NCI-H2227 (cell line): ENCODE results near the gene ATP2B3.
A peak's percentile ranks its signal among the peaks of the same experiment; 100 is the strongest.

Source experiments
- DNase-seq: peaks from one replicate; lab custom pipeline; 2025; ENCODE audit not compliant: unreplicated experiment; lab: John Stamatoyannopoulos, UW

The ATP2B3 gene

DNA sequence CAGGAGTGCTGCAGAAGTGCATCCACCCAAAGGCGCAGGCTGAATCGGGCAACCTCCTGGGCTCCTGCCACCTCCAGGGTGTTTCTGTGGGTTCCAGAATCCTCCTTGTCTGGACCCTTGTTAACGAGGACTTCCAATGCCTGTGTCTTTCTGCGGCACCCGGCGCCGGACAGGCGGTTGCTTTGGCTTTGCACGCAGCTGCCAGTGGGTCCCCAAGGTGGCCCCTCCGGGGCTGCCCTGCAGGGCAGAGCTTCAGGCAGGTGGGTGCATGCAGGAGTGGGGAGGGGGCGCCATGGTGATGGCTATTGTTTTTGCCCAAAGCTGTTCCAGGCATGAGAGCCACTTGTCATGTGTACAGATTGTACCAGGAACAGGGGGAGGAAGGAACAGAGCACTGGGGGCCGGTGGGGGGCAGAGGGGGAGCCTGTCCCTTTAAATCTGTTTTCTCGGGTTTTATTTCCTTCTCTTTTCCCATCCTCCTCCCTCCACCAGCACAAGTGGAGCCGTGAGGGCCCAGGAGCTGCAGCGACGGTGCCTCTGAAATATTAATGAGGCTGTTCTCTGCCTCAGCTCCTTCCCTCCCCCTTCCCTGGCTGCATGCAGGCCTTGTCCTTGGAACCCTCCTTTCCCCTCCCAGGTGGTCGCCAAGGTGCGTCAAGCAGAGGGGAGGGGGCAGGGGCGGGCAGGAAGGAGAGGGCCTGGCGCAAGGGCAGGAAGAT, 13.1 kb downstream of the ATP2B3 start:
- peak; percentile 32 for DNase-seq

DNA sequence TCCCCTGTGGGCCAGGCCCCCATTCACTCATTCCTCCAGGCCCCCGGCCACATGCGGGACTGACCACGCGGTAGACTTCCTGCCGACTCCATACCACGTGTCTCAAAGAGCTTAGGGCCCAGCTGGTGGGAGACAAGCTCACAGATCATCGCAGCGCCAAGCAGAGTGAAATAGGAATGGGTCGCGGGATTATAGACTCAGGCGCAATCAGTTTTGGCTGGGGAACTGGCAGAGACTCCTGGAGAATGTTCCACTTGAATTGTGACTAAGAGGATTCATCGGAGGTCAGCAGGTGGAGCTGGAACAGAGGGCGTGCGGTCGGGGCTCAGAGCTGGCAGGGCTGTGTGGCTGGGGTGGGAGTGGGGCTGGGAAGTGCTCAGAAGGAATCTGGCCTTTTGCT, 15.6 kb downstream of the ATP2B3 start:
- no peak for DNase-seq

DNA sequence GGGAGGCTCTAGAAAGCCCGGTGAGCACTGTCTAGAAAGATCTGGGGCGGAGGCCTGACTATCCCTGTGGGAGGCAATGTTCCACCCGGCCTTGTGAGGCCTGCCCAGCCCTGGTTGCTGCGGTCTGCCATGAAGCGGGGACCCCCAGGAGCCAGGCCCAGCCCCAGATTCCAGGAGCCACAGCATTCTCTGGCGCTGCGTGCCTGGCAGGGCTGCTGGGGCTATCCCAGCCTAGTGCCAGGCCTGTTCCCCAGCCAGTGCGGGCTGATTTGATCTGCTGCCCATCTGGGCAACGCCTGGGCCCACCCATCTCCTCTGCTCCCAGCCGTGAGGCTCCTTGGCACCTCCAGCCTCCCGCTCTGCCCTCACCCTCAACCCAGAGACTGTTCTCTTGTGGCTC, 19.6 kb downstream of the ATP2B3 start:
- DNase-seq = no peak

DNA sequence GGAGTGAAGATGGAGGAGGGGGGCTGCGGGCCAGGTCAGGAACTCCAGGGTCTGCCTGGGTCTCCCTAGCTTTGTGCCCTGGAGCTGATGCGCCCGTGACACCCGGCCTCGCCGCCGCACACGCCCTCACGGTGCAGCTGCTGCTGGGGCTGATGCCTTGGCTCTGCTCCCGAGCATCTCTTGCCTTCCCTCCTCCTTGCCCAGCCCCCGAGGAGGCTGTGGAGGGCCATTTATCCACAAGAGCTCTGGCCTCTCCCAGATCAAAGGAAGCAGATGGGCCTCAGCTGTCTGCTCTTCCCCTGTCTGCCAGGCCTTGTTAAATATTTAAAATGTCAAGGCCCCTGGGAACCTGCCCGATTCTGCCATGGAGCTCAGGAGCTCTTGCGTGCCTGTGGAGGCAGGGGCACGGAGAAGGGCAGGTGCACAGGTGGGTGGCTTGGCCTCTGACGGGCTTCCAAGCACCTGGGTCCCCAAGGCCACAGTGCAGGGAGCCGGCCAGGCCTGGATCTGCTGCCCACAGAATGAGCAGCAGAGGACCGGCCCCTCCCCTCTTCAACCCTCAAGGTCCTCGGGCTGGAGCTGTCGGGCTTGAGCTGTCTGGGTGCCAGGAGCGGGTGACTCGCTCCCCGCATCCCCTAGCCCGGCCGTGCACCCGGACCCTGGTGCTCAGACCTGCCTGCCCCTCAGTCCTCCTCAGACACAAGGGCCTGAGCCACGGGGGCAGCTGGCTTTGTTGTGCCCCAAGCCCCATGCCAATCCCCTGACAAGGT, 20.3 kb downstream of the ATP2B3 start:
- peak; percentile 72 for DNase-seq

DNA sequence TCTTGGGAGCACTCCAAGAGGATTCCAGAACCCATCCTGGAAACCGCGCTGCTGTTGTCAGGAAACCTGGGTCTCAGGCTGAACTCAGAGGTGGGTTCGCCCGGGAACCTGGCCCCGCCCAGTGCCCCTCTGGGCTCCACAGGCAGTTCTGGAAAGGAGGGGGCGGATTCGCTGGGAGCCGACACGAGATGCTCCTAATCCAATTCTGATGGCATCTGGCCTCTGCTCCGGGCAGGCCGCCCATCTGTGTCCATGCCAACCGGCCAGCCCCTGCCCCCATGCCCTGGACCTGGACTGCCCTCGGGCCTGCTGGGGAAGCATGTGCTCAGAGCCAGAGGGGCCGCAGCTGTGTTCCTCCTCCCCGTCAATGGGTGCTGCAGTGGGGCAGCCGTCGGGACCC, 21.0 kb downstream of the ATP2B3 start:
- DNase-seq = no peak

DNA sequence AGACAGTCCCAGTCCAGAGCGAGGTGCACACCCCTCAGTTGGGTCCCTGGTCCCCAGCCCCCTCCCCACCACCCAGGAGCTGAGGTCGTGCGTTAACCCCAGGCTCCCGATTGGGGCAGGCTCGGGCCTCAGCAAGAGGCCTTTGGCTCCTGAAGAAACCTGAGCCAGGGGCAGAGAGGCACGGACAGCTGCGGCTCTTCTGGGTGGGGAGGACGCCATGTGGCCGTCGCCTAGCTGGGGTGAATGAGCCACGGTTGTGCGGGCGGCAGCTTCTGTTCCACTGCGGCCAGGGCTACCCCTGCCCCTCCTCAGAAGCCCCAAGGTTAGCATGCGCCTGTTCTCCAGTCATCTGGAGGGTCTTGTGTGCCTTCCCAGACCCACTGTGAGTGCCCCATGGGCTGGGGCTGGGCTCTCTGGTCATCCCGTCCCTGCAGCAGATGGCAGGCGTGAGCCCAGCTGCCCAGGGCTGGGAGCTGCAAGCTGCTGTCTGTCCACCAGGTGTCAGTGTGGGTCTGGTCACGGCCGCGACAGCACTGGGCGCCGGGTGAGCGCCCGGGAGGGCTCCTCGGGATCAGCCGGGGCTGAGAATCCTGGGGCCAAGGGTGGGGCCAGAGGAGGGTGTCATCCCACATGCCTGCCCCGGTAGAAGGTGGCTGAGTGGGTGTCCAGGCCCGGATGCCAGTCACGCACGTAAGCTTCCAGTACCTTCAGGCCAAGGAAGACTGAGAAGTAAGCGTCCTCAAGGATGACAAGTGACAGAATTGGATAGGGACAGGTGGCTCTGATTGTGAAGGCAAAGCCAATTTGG, 21.9 kb downstream of the ATP2B3 start:
- peak; percentile 77 for DNase-seq

DNA sequence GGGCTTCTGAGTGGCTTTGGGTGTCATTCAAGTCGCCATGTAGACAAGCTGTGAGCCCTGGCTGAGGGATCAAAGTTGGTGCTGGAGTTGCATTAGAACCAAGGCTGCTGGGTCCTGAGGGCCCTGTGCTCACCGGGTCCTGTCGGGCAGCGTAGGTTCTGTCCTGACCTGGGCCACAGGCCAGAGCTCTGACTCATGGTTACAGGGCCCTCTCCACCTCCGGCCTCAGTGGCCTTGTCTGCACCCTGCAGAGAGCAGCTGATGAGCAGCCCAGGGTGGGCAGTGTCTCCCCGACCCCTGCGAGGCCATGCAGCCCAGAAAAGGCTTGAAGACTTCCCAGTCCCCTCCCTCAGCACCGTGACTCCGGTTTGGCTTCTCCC, 22.5 kb downstream of the ATP2B3 start:
- no peak for DNase-seq

DNA sequence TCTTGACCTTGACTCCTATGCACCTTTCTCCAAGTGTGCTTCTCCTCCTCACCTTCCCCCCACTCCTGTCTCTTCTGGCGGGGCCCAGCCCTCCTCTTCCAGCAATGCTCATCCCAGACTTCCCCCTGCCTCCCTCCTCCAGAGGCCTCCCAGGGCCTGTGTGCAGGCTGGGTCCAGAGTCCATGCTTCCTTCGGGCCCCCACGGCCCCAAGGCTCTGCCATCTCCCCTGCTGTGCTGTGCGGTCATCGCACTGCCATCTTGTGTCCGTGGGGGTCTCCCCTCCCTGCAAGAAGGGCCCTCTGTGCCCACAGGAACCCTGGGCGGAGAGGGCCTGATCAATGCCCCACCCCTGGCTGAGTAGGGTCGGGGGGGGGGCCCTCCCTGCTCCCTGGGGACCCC, 27.3 kb downstream of the ATP2B3 start:
- no peak for DNase-seq

DNA sequence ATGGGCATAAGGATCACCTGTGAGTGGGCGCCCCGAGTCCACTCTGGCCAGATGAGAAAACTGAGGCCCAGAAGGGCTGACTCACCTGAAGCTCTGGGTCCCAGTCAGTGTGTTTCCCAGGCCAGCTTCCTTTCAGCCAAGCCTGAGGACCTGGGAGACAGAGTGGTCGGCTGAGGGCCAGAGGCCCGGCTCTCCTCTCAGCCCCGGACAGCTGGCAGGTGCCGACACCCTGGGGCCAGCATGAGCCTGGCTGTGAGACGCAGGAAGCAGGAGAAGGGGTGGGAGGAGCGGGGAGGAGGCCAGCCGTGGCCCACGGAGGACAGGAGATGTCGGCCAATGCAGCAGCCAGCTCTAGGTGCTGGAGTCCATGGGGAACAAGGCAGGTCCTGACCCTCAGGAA, 28.9 kb downstream of the ATP2B3 start:
- DNase-seq = no peak

DNA sequence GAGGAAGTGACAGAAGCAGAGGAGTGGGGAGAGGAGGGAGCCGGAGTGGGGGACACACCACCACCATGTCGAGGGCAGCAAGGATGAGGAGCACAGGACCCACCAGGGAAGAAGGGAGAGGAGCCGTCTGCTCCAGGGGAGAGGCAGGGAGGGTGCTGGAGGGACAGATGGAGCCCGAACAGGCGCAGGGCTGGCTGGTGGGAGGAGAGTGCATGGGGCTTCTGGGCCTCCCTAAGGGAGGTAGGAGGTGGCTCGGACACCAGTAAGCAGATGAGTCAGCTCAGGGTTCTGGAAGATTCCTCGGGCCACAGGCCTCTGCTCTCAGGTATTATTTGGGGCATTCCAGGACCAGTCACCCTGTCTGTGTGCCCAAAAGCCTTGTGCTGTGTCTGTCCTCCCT, 29.8 kb downstream of the ATP2B3 start:
- DNase-seq = no peak

DNA sequence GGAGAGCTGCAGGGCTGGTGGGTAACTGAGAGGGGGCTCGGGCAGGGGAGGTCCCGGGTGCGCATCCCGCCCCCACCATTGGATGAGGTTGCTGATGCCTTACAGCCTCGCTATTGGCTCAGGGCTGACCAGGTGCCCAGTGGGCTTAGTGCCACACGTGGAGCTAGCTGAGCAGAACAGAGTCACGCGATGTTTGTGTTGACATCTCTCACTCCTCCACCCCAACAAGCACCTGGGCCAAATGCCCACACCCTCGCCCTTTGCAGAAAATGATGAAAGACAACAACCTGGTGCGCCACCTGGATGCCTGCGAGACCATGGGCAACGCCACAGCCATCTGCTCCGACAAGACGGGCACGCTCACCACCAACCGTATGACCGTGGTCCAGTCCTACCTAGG, 31.8 kb downstream of the ATP2B3 start:
- DNase-seq = no peak

DNA sequence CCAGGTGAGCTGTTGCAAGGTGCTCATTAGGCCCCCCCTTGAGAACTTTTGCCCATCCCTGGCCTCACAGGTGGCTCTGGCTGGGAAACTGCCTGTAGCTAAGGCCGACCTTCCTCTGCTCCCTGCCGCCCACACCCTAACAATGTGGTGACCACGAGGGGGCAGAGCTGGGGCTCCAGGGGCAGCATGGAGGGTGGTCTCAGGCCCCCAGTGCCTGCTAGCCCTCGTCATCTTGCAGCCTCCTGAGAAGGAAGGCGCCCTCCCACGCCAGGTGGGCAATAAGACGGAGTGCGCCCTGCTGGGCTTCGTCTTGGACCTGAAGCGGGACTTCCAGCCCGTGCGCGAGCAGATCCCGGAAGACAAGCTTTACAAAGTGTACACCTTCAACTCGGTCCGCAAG, 32.4 kb downstream of the ATP2B3 start:
- no peak for DNase-seq

DNA sequence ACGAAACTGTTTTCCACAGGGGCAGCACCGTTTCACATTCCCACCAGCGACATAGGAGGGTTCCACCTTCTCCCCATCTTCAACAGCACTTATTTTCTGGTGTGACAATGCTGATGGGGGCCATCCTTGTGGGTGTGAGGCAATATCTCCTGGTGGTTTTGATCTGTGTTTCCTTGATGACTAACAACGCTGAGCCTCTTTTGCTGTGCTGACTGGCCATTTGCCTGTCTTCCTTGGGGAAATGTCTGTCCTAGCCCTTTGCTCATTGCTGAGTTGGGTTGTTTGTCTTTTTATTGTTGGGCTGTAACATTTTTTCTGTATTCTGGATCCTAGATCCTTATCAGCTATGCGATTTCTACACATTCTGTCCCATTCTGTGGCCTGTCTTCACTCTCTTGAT, 33.7 kb downstream of the ATP2B3 start:
- no peak for DNase-seq

DNA sequence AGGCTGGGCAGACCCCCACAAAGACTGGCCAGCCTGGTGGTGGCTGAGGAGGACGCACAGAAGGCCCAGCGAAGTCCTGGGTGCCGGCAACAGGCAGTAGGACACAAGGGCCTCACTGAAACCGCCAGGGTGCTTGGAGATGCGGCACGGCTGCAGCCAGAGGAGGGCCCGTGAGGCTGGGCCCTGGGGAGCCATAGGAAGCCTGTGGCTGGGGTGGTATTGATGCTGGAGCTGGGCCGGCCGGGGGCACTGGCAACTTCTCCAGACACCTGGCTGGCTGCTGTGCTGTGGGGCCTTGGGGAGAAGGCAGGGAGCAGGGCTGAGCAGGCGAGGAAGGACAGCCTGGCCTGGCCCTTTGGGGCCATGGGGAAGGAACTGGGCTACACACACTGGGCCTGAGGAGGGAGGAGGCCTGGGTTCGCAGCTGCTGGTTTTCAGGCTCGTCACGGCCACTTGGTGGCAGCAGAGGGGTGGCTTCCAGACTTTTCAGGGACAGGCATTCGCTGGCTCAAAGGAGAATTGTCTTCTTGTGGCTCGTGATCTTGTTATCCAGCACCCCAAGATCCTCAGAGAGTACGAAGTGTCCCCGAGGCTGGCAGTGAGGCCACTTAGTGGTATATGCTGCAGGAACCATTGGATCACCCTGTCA, 37.2 kb downstream of the ATP2B3 start:
- DNase-seq = peak; percentile 60

DNA sequence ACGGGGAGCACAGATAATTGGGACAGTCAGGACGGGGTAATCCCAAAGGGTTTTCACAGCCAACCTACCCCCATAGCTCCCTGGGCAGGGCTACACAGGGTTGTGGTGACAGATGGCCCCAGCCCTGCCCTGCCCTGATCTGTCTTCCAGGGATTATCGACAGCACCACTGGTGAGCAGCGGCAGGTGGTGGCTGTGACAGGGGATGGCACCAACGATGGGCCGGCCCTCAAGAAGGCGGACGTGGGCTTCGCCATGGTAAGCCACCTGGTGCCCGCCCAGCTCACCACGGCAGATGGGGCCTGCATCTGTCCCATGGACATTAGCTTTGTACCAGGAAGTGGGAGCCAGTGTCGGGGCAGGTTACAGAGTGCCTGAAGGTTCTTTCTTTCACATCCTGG, 39.3 kb downstream of the ATP2B3 start:
- no peak for DNase-seq

DNA sequence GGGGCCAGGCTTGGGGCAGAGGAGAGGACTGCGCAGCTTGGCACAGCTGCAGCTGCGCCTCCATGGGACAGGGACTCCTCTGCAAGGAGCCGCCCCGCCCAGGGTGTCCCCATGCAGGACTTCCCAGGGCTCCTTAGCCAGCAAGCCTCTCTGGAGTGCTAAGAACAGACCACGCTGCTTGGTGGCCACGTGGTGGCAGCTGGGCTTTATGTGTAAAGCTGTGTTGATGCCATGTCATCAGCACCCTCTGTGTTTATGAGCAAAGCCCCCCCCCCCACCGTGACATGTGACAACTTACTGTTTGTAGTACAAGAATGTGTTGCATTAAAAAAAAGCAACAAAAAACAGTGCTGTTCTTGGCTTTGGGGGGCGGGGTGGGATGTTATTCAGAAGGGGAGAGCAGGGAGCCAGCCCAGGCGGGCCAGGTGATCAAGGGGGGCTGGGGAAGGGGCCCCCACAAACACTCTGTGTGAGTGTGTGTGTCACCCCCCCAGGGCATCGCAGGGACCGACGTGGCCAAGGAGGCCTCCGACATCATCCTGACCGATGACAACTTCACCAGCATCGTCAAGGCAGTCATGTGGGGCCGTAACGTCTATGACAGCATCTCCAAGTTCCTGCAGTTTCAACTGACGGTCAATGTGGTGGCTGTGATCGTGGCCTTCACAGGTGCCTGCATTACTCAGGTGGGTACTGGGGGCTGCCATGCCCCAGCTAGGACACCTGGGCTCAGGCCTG, 40.3 kb downstream of the ATP2B3 start:
- DNase-seq = no peak

DNA sequence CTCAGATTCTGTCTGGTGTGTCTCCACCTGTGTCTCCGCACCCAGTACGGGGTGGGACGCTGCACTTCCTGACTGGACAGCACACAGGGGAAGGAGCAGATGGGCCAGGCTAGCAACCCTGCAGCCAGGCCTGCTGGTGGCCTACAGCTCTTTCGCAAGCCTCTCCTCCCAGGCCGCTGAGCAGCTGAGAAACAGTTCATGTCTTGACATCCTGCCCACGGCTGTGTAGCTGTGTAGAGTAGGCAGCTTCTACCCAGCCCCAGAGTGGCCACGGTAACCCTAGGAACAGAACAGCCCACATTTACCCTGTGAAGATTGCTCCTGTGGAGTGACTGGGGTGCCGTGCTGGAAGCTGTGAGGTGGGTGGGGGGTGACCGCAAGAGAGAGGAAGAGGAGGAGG, 42.6 kb downstream of the ATP2B3 start:
- DNase-seq = no peak

DNA sequence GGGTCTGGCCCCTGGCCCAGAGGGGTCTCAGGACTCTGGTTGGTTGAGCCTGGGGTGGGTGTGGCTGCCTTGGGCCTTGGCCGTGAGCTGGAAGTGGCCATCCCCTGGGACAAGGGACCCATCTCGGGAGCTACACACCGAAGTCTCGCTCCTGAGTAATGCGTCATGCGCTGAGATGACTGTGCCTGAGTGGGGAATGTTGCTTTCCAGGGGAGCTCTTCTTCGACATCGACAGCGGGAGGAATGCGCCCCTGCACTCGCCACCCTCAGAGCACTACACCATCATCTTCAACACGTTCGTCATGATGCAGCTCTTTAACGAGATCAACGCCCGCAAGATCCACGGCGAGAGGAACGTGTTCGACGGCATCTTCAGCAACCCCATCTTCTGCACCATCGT, 43.0 kb downstream of the ATP2B3 start:
- DNase-seq = no peak

DNA sequence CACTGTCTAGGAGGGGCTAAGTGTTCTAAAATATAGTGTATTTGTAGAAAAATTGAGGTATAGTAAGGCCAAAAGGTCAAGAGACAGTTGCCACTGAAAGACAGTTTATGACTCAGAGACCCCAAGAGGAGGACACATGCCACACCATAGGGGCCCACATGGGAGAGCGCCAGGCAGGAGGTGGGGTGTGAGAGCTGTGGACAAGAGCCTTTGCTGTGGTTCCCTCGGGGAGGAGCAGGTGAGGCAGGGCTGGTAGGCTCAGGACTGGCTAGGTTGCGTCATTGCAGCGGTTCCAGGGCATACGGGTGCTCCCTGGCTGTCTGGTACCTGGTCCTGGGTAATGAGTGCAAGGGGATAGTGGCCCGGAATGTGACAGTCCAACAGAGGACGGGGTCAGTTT, 43.9 kb downstream of the ATP2B3 start:
- no peak for DNase-seq

DNA sequence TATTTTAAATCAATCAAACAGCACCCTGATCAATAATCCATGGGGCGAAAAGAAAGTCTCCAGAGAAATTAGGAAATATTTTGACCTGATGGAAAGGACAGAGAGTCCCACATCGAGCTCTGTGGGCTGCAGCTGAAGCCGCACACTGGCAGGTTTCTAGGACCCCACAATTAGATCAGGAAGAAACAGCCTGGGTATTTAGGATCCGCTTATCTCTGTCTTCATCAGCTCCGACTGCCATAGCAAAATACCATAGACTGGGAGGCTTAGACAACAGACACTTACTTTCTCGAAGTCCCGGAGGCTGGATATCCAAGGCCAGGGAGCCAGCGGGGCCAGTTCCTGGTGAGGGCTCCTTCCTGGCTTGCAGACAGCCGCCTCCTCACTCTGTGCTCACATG, 45.1 kb downstream of the ATP2B3 start:
- no peak for DNase-seq
